Astrocyte of the cerebellum (primary cell): ENCODE data around the gene BANF2.
"Not testable (repeated sequence)": the region's sequence is repeated elsewhere in the genome, so short reads cannot be mapped to it uniquely, and the experiment has no call there.

Experiments
- DNase-seq: peaks from one replicate; pipeline ENCODE4 v3.0.0-alpha.2; 2011; ENCODE audit warnings: low read depth
- H3K4me3 ChIP-seq: 2 replicates; pipeline ENCODE4 v1.5.1; 2011; ENCODE audit warnings: mild to moderate bottlenecking, low read depth, low read length, moderate library complexity
- CTCF ChIP-seq: IDR thresholded peaks from 2 replicates; pipeline ENCODE4 v1.5.1; 2012; ENCODE audit warnings: low read length, low read depth, moderate library complexity, mild to moderate bottlenecking; ENCODE audit errors: missing control alignments
- in situ Hi-C: cut with HindIII; loops from 2 replicates; pipeline ENCODE4 v1.10.0; 2017; ENCODE audit warnings: low sequenced_read_pairs

BANF2 gene

GRCh38 chr20:17765017-17765416, 65.3 kb downstream of the BANF2 start:
- no peak for TF ChIP-seq CTCF
- in situ Hi-C loops: loop anchor here (5.0 kb wide), 1 partner anchor 42 kb away; no protein-coding TSS in a partner anchor
- no peak overlapping the region for H3K4me3 ChIP-seq
- DNase-seq: no peak

GRCh38 chr20:17765584-17765983, 65.8 kb downstream of the BANF2 start:
- DNase-seq: no peak
- no peak for TF ChIP-seq CTCF
- no peak overlapping the region for H3K4me3 ChIP-seq
- in situ Hi-C loops: loop anchor here (5.0 kb wide), 1 partner anchor 42 kb away; no protein-coding TSS in a partner anchor

- in situ Hi-C loops: loop anchor here (5.0 kb wide), 1 partner anchor 41 kb away; no protein-coding TSS in a partner anchor
- TF ChIP-seq CTCF: no peak
- DNase-seq: no peak
- H3K4me3 ChIP-seq: no peak overlapping the region
Measured at GRCh38 chr20:17766226-17766625, 66.5 kb downstream of the BANF2 start.

GRCh38 chr20:17767624-17768023, 67.9 kb downstream of the BANF2 start:
- no peak for DNase-seq
- TF ChIP-seq CTCF: no peak
- no peak overlapping the region for H3K4me3 ChIP-seq
- in situ Hi-C loops: loop anchor here (5.0 kb wide), 1 partner anchor 40 kb away; no protein-coding TSS in a partner anchor

- TF ChIP-seq CTCF: no peak
- no peak for DNase-seq
- in situ Hi-C loops: loop anchor here (5.0 kb wide), 1 partner anchor 39 kb away; no protein-coding TSS in a partner anchor
- no peak overlapping the region for H3K4me3 ChIP-seq
Measured at GRCh38 chr20:17768271-17768670, 68.5 kb downstream of the BANF2 start.

- not testable (repeated sequence) for H3K4me3 ChIP-seq, DNase-seq
- in situ Hi-C loops: loop anchor here (5.0 kb wide), 1 partner anchor 38 kb away; no protein-coding TSS in a partner anchor
Measured at GRCh38 chr20:17769716-17770115, 70.0 kb downstream of the BANF2 start.

- TF ChIP-seq CTCF: no peak
- in situ Hi-C loops: no loop called here
- no peak for DNase-seq
- H3K4me3 ChIP-seq: no peak overlapping the region
Measured at GRCh38 chr20:17771206-17772004, 71.6 kb downstream of the BANF2 start.
